B cell (primary cell): ENCODE measurements around the gene RPS24. TPM values are rescaled to one million over a fixed set of nuclear protein-coding genes. Genes with fewer than 3 reads are reported as not detected.
"Not testable (repeated sequence)": the region's sequence is repeated elsewhere in the genome, so short reads cannot be mapped to it uniquely, and the experiment has no call there.

Source experiments
- ATAC-seq: fragments of 200-7000 bp; cut with Tn5 transposase; one replicate; pipeline ENCODE4 v1.10.0; 2021; ENCODE audit warnings: low read depth, mild to moderate bottlenecking, moderate number of reproducible peaks, moderate library complexity
- CTCF ChIA-PET: fragments of 350-600 bp; sonication (Branson Sonifier 250); formaldehyde crosslinking; loops from one replicate; lab custom pipeline; 2021; ENCODE audit warnings: antibody characterized with exemption, inconsistent platforms; lab: Charles Lee
- POLR2A ChIA-PET: fragments of 350-600 bp; sonication (Branson Sonifier 250); formaldehyde crosslinking; loops from one replicate; lab custom pipeline; 2021; ENCODE audit warnings: antibody characterized with exemption; lab: Charles Lee
- DNase-seq: peaks from one replicate; pipeline ENCODE4 v3.0.0; 2013
- H2AFZ ChIP-seq: 2 replicates; pipeline ENCODE4 v1.6.1; 2012; ENCODE audit warnings: mild to moderate bottlenecking, low read depth, low read length; ENCODE audit not compliant: insufficient read depth, poor library complexity, severe bottlenecking
- H3K27ac ChIP-seq, 2 donors: 1 replicate in 1 of 2; 2 replicates in 1 of 2; pipeline ENCODE4 v1.5.1; 2012 to 2013; ENCODE audit warnings: low read length in 2 of 2, mild to moderate bottlenecking in 2 of 2, moderate library complexity in 1 of 2
- H3K27me3 ChIP-seq, 4 experiments: fragments of 200-600 bp in 1 of 4; sonication (generic) in 1 of 4; replicated peaks in 1 of 4; 1 replicate in 2 of 4; 2 replicates in 2 of 4; pipeline versions ENCODE4 v1.6.1 to v1.7.0; 2013 to 2016; ENCODE audit warnings: low read length in 3 of 4, mild to moderate bottlenecking in 2 of 4, mixed read lengths in 1 of 4, moderate library complexity in 1 of 4; ENCODE audit not compliant: insufficient read depth in 4 of 4, control insufficient read depth in 3 of 4; ENCODE audit errors: control extremely low read depth in 1 of 4
- H3K36me3 ChIP-seq, 2 experiments: replicated peaks in 1 of 2; 1 replicate in 1 of 2; 2 replicates in 1 of 2; pipeline versions ENCODE4 v1.6.1 to v1.7.1; 2013; ENCODE audit warnings: low read length in 1 of 2; ENCODE audit not compliant: insufficient read depth in 2 of 2, control insufficient read depth in 1 of 2; ENCODE audit errors: control extremely low read depth in 1 of 2, extremely low read depth in 1 of 2
- H3K4me1 ChIP-seq, 2 donors: fragments of 200-600 bp in 1 of 2; sonication (generic) in 1 of 2; 1 replicate in 1 of 2; 2 replicates in 1 of 2; pipeline versions ENCODE4 v1.5.1 to v1.6.1; 2013 to 2017; ENCODE audit warnings: low read length in 2 of 2; ENCODE audit not compliant: control insufficient read depth in 2 of 2, insufficient read depth in 2 of 2
- H3K4me2 ChIP-seq: replicated peaks from 2 replicates; pipeline ENCODE3; 2012; ENCODE audit warnings: mild to moderate bottlenecking, low read depth, low read length; ENCODE audit not compliant: poor library complexity, severe bottlenecking
- H3K4me3 ChIP-seq, 5 experiments: fragments of 200-600 bp in 1 of 5; sonication (generic) in 1 of 5; 1 replicate in 3 of 5; 2 replicates in 2 of 5; pipeline versions ENCODE4 v1.5.1 to v1.7.0; 2011 to 2016; ENCODE audit warnings: low read length in 4 of 5, mild to moderate bottlenecking in 4 of 5, low read depth in 2 of 5, control low read depth in 1 of 5, moderate library complexity in 1 of 5; ENCODE audit not compliant: insufficient read depth in 1 of 5; ENCODE audit errors: control extremely low read depth in 1 of 5, extremely low read depth in 1 of 5
- H3K79me2 ChIP-seq: fragments of 200-600 bp; sonication (generic); one replicate; pipeline ENCODE4 v1.6.0; 2016; ENCODE audit warnings: low read length; ENCODE audit not compliant: control insufficient read depth, insufficient read depth
- H3K9ac ChIP-seq: fragments of 200-600 bp; sonication (generic); 2 replicates; pipeline ENCODE4 v1.6.1; 2017; ENCODE audit warnings: mild to moderate bottlenecking, low read length, moderate library complexity
- H3K9me3 ChIP-seq, 3 donors: one replicate each; pipeline versions ENCODE4 v1.6.1 to v1.7.1; 2013; ENCODE audit warnings: low read length in 2 of 3; ENCODE audit not compliant: control insufficient read depth in 2 of 3, insufficient read depth in 1 of 3; ENCODE audit errors: control extremely low read depth in 1 of 3
- H4K20me1 ChIP-seq: 2 replicates; pipeline ENCODE4 v1.6.0; 2012; ENCODE audit warnings: mild to moderate bottlenecking, low read length; ENCODE audit not compliant: insufficient read depth, control insufficient read depth, poor library complexity, severe bottlenecking
- H3K27ac Mint-ChIP-seq: one replicate; pipeline ENCODE4 v1.8.0; 2021; ENCODE audit warnings: mixed read lengths
- H3K27me3 Mint-ChIP-seq: one replicate; pipeline ENCODE4 v1.8.0; 2021; ENCODE audit warnings: mixed read lengths
- H3K4me1 Mint-ChIP-seq: one replicate; pipeline ENCODE4 v1.8.0; 2021; ENCODE audit warnings: mixed read lengths
- H3K4me3 Mint-ChIP-seq: one replicate; pipeline ENCODE4 v1.8.0; 2021; ENCODE audit warnings: mixed read lengths
- H3K9me3 Mint-ChIP-seq: one replicate; pipeline ENCODE4 v1.8.0; 2022; ENCODE audit warnings: mixed read lengths; ENCODE audit not compliant: insufficient read depth
- CTCF ChIP-seq: fragments of 200-600 bp; IDR thresholded peaks from one replicate; pipeline ENCODE4 v1.8.0; 2022; ENCODE audit warnings: antibody characterized with exemption, mild to moderate bottlenecking
- EZH2 ChIP-seq: IDR thresholded peaks from 2 replicates; pipeline ENCODE4 v1.6.1; 2012; ENCODE audit warnings: borderline replicate concordance, low read depth, mild to moderate bottlenecking, moderate library complexity, low read length; ENCODE audit not compliant: insufficient read depth, poor library complexity, severe bottlenecking
- WGBS: methylation state at CpG from one replicate; pipeline ENCODE4 v1.1.5; 2013; ENCODE audit warnings: missing lambda C conversion rate; ENCODE audit not compliant: insufficient coverage; 5-methylcytosine and 5-hydroxymethylcytosine counted together
- intact Hi-C: fragments of 100-400 bp; cut with micrococcal nuclease; formaldehyde crosslinking; loops from one replicate; pipeline ENCODE4 v1.10.0; 2022
- polyA plus RNA-seq: library from polyadenylated mRNA; depleted of rRNA; stranded (reverse); fragments of >200 nt; gene quantifications from 2 replicates; pipeline ENCODE4 v1.2.3, GENCODE V29; 2012
- total RNA-seq, 2 donors: library from RNA; stranded (reverse); fragments of 120-200 nt in 1 of 2; gene quantifications; 1 replicate in 1 of 2; 2 replicates in 1 of 2; pipeline versions ENCODE4 v1.2.3 to v1.2.4, GENCODE V29; 2013 to 2022

Gene RPS24
- total and polyA plus RNA-seq, 2 donors (not counting 1 experiment from before 2014, with no cell fraction given): 1,249 to 2,320 TPM

GRCh38 chr10:78066728-78067430 lies 33.2 kb downstream of the RPS24 start:
- Histone ChIP-seq H3K9me3 (no peaks in the 10 kb centered on the region), H3K4me2 (no peak overlapping the region), H3K27me3 (no peaks in the 10 kb centered on the region), H3K9ac (no peak overlapping the region), H2AFZ (no peak overlapping the region), H4K20me1 (no peaks in the 10 kb centered on the region), H3K4me3 (no peak overlapping the region), H3K79me2 (no peaks in the 10 kb centered on the region), H3K4me1 (no peaks in the 10 kb centered on the region), H3K27ac (no peak overlapping the region), H3K36me3 (no peaks in the 10 kb centered on the region)
- Mint-ChIP-seq H3K27ac (no peak overlapping the region), H3K4me3 (no peak overlapping the region), H3K9me3 (no peaks in the 10 kb centered on the region), H3K4me1 (no peaks in the 10 kb centered on the region), H3K27me3 (peaks cover 3% of the 10 kb centered on the region)
- WGBS: 92% methylated on average over 8 of the region's 11 CpGs
- ATAC-seq: no peak
- intact Hi-C loops: no loop called here
- CTCF ChIA-PET: no interaction called here
- DNase-seq: no peak
- no peak for TF ChIP-seq CTCF
- no peak for TF ChIP-seq EZH2
- POLR2A ChIA-PET: no interaction called here

GRCh38 chr10:78069151-78069550 lies 35.5 kb downstream of the RPS24 start:
- Histone ChIP-seq H3K79me2 (no peaks in the 10 kb centered on the region), H3K9ac (no peak overlapping the region), H3K27ac (no peak overlapping the region), H3K4me1 (no peaks in the 10 kb centered on the region), H4K20me1 (no peaks in the 10 kb centered on the region), H3K9me3 (no peaks in the 10 kb centered on the region), H3K27me3 (no peaks in the 10 kb centered on the region), H3K4me3 (no peak overlapping the region), H3K36me3 (no peaks in the 10 kb centered on the region), H2AFZ (no peak overlapping the region), H3K4me2 (no peak overlapping the region)
- no peak overlapping the region for H3K27ac Mint-ChIP-seq
- ChIA-PET POLR2A (no interaction called here), CTCF (no interaction called here)
- TF ChIP-seq CTCF (no peak), EZH2 (no peak)
- H3K27me3 Mint-ChIP-seq: peaks cover 6% of the 10 kb centered on the region
- DNase-seq (no peak), ATAC-seq (no peak)
- H3K4me3 Mint-ChIP-seq: no peak overlapping the region
- WGBS: 97% methylated on average over 6 of the region's 6 CpGs
- intact Hi-C loops: no loop called here
- peaks cover under 1% of the 10 kb centered on the region for H3K9me3 Mint-ChIP-seq
- H3K4me1 Mint-ChIP-seq: no peaks in the 10 kb centered on the region

GRCh38 chr10:78070064-78070463 lies 36.4 kb downstream of the RPS24 start:
- H3K4me3 Mint-ChIP-seq, H3K9ac ChIP-seq, H3K36me3 ChIP-seq, H4K20me1 ChIP-seq, H2AFZ ChIP-seq, H3K27me3 ChIP-seq, H3K4me1 ChIP-seq, H3K4me1 Mint-ChIP-seq, DNase-seq, H3K4me2 ChIP-seq, H3K9me3 Mint-ChIP-seq, POLR2A ChIA-PET, H3K4me3 ChIP-seq, H3K9me3 ChIP-seq, H3K27ac Mint-ChIP-seq, CTCF ChIA-PET, ATAC-seq, H3K27me3 Mint-ChIP-seq, intact Hi-C loops, H3K27ac ChIP-seq, H3K79me2 ChIP-seq: not testable (repeated sequence)
- WGBS: 97% methylated on average over 11 of the region's 12 CpGs
